GM18520 (cell line): Measurements from ENCODE around the gene ZNF236.

Experiments used
- ATAC-seq: cut with Tn5 transposase; IDR thresholded peaks from one replicate; pipeline ENCODE4 v1.9.1; 2021; ENCODE audit not compliant: unreplicated experiment

The ZNF236 gene

DNA sequence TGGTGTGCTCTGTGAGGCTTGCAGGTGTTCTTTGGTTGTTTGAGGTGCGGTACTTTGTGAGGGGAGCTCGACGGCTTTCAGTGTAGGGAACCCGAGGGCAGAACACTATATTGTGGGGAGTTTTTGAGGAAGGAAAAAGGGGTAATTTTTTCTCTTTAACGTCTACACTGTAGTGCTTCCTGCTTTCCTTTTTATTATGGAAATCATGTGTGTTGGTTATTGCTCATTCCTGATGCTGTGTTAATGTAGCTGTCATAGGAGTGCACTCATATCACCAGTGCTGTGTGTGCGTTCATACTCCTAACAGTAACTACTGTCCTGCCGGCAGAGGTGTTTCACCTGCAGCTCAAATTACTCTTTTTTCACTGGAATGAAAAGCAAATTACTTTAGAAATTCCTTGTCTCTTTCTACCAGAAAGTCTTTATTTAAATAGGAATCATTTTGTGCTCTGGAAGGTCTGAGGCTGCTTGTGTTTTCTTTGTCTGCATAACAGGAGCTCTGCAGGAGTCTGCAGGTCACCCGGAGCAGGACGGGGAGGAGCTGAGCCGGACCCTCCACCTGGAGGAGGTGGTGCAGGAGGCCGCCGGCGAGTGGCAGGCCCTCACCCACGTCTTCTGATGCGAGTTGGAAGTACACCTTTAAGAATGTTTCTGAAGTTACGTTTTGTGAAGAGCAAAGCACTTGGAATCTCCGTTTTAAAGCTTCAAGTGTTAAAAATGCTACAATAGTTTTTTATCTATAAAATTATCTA lies 145.5 kb downstream of the ZNF236 start:
- no peak for ATAC-seq

- no peak for ATAC-seq
These were observed 148.6 kb downstream of the ZNF236 start for GRCh38 chr18:76970770-76971559.

DNA sequence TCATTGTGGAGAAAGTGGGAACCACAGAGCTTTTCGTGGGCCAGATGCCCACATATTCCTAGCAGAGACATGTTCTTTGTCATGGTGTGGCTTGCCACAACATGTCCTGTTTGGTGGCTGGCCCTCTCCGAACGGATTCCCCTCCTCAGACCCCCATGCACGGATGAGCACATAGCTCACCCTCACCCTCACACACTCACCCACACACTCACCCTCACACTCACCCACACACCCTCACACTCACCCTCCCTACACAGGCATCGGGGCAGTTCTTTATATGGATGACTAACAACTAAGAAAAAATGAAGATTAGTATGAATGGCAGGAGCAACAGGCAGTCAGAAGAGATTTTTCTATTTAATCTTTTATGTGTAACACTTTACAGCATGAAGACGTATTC lies 149.9 kb downstream of the ZNF236 start:
- ATAC-seq = no peak

DNA sequence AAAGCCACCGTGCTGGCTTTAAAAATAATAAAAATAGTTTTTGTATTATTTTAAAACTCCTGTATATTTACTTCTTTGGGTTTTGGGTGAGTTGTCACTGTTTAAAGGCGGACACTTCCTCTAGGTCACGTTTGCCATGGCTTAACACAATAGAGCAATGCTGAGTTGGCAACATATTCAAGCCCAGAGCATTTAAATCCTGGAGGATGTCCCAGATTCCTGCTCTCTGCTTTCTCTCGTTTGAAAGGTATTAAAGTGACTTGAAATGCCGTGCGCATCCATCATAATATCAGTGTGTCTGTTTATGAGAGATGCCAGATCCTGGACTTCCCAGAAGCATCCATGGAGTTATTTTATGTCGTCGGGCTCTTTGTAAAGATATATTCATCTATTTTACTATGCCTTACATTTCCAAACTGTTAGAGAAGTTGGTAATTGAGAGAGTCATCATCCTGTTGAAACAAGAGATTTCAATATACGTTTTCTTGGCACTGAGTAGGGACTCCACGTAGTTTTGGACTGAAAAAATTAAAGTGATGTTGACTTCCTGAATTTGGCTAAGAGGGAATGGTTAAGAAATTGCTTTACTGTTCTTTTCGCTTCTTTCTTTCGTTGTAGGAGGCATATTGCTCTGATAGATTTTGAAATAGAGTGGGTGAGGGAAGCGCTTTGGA lies 150.6 kb downstream of the ZNF236 start:
- no peak for ATAC-seq

DNA sequence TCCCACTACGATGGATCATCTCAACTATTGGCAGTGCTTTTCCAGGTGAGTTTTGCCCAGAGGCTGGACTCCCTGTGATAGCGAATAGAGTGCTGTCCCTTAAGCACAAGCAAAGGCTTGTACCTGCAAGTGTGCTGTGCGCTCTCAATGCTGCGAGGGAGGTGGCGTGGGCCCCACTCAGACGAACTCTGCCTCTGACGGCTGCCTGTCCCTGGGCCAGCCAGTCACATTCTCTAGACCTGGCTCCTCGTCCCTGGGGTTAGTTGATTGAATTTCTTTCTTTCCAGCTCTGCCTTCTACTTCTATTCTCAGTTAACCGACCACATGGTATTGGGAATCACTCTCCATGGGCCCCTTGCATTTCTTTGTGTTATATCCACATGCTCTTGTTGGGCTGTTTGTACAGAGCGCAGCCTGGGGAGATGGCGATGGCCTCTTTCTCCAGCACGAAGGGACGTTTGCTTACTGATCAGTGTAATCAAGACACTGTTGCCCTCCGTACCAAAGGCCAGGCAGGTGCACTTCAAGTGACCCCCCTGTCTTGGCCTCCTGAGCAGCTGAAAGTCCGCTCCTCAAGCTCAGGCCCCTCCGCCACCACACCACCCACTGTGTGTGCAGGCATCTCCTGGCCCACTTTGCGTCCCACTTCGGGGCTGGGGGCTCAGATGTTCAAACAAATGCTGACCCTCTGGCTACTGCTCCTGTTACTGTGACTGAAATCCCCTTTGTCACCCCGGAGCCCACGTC lies 151.3 kb downstream of the ZNF236 start:
- ATAC-seq = no peak

DNA sequence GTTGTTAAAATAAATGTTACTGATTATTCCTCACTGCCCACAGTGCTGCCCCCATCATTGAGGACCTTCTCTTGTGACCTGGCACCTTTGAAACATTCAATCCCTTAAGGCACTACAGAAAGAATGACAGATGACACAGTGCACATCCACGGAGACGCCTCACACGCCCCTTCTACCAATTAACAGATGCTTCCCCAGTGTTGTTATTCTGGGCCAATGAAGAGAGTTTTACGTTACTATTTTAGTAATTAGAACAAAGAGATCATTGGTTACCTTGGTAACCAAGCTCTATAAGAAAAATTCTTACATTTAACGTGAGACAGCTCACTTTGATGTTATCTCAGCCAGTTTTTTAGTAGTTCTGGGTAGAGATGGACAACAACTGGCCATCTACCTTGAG lies 152.0 kb downstream of the ZNF236 start:
- no peak for ATAC-seq

- no peak for ATAC-seq
These were observed 153.3 kb downstream of the ZNF236 start for GRCh38 chr18:76975577-76976110.

- ATAC-seq = no peak
These were observed 154.8 kb downstream of the ZNF236 start for GRCh38 chr18:76977108-76977621.

DNA sequence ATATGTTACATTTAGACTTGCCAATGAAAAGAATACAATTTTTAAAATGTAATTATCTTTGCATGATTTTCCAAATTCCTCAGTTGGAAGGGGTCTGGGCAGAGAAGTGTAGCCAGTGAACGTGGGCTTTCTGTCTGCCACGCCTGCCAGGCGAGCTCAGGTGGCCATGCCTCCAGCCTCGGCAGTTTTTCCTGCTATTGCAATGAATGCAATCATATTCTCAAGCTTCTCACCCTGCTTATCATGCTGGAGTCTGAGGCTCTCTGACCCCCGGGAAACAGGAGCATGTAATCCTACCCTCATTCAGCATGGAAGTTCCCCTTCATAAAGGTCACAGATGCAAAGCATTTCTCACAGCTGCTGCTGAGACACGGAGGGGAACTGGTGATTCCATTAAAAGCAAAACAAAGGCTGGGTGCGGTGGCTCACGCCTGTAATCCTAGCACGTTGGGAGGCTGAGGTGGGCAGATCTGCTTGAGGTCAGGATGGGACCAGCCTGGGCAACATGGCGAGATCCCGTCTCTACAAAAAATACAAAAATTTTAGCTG lies 155.4 kb downstream of the ZNF236 start:
- no peak for ATAC-seq

- ATAC-seq = no peak
These were observed 156.3 kb downstream of the ZNF236 start for GRCh38 chr18:76978616-76979015.

GRCh38 chr18:76979111-76979751 lies 156.9 kb downstream of the ZNF236 start:
- ATAC-seq = no peak

DNA sequence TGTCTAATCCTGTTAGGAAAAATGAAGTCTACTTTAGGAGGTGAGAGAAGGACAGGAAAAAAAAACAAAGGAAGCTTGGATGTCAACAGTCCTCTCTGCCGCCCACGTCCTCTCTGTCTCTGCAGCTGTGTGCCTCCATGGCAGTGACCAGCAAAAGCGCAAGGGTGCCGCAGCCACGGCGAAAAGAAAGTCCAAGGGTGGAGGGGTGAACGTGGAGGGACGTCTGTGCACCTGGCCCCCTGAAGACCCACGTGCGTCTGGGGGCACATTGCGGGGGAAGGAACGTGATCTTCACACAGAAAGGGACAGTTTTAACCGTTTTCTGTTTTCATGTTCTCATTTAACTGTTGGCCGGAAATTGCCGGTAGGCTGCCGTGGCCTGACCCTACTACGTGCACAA lies 157.5 kb downstream of the ZNF236 start:
- no peak for ATAC-seq

GRCh38 chr18:76980663-76981395 lies 158.5 kb downstream of the ZNF236 start:
- ATAC-seq = peak; percentile 25

DNA sequence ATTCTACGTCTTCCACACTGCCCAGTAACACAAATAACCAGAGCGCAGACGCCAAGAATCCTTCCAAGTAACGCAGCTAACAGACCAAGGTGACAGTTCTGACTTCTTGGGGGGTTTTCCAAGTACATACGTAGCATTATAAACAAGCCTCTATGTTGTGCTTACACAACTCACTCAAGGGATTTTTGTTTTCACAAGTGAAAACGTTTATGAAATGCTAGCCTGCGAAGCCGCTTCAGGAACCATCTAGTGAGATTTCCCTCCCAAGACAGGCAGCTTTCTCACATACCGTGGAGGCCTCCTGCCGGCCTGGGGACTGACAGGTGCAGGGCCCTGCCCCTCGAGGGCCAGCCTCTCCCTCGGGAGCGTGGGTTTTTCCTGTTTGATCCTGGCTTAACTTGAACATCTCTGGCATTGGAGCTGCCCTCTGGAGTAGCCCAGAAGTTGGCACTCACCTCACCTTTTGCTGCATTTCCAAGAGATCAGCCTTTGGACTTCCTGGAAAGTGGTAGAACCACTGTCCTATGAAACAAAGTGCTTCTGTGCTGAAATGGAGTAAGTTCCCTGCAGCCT lies 159.1 kb downstream of the ZNF236 start:
- peak; percentile 58 for ATAC-seq

DNA sequence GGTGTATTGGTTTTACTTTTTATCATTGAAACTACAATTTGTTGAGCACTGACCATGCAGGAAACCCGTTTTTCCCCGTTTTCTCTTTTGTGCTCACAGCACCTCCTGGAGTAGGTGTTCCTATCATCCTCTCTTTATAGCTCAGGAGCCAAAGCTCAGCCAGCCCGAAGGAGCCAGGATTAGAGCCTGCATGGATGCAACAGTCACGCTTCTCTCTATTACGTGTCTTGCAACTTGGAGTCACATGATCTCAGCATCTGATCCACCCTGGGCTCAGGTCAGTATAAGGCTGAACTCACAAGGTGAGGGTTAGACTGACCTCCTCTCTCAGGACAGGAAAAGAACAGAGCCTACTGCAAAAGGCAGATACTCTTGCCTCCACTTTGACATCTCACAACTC lies 159.7 kb downstream of the ZNF236 start:
- no peak for ATAC-seq

- ATAC-seq = peak; percentile 47
These were observed 160.7 kb downstream of the ZNF236 start for GRCh38 chr18:76982841-76983583.

DNA sequence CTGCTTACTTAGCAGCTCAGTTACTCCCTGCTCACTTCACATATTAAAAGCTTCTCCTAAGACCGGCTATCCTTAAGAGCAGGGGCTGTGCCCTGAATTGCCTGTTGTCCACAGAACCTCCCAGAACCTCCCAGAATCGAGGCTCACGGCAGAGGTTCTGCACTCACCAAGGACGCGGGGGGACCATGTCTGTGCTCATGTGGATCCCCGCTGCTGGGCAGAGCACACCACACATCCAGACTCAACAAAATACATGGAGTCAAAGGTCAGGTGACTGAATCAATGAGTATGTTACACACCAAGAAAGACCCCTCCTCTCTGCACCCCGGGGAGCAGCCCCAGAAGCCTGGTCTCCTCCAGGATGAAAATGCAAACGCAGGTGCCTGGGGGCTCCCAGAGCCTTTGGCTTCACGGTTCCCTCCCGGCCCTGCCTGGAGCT lies 161.3 kb downstream of the ZNF236 start:
- ATAC-seq = no peak
